Amniotic stem cell (primary cell): ENCODE results near the gene COL4A1.

ENCODE experiments used
- DNase-seq: peaks from one replicate; lab custom pipeline; 2025; lab: John Stamatoyannopoulos, UW

The COL4A1 gene

DNA sequence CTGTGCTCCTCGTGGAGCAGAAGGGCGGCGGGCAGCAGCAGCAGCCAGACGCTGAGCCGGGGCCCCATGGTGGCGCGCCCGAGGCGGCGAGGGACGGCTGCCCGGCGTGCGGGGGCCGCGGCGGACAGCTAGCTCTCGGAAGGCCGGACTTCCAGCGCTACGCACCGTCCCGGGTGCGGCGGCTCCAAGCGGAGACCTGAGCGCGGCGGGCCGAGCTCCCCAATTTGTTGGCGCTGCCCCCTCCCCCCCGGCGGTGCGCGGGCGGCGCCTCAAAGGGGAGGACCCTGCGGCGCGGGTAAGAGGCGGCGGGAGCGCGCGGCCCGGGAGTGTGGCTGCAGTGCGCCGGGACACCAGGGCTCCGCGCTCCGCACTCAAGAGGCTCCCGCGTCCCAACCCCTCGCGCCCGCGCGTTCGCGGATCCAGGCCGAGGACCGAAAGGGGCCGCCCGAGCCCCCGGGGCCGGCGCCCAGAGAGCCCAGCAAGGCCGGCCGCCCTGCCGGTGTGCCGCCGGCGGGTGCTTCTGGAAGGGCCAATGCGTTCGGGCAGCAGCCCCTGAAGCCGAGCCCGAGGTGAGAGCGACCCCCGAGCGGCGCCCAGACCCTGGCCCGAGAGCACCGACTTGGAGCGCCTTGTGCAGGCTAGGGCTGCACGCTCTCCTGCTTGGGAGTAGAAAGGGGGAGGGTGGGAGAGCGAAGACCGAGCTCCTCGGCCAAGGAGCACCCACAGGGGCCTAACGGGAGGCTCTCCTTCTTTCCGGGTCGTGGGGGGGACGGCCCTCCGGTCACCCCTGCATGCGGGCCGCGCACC, at the start of gene COL4A1, which contains the start of gene COL4A2:
COL4A1 (minus strand) TSS at position 198 of the 807 bp plus-strand sequence; CDS start at position 68, 130 bp downstream.
COL4A2 (plus strand) TSS at position 325 of the 807 bp plus-strand sequence. CDS start 620 bp downstream, outside the sequence.
- DNase-seq = peak; percentile 48

GRCh38 chr13:110356362-110356761, 49.4 kb upstream of the COL4A1 start:
- no peak for DNase-seq

GRCh38 chr13:110354715-110355473, 47.9 kb upstream of the COL4A1 start:
- no peak for DNase-seq

- no peak for DNase-seq
Observed at GRCh38 chr13:110354123-110354627, 47.2 kb upstream of the COL4A1 start.

- DNase-seq = no peak
Observed at GRCh38 chr13:110353339-110353977, 46.5 kb upstream of the COL4A1 start.

DNA sequence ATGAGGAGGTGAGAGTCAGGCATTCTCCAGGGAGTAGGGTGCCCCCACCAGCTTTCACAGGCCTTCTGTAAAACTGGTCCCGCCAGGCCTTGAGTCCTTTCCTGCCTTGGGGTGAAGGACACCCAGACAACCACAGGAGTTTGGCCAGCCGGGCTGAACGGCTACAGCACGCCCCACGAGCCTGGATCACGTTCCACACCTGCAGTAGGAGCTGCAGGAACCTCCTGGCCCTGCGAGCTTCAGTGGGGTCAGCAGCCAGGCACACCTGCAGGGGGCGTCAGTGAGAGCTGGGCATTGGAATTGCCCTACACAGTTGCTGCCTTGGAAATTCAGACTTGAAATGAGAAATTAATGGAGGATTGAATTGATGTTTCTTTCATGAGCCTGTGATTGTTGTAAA, 45.8 kb upstream of the COL4A1 start:
- DNase-seq = no peak

DNA sequence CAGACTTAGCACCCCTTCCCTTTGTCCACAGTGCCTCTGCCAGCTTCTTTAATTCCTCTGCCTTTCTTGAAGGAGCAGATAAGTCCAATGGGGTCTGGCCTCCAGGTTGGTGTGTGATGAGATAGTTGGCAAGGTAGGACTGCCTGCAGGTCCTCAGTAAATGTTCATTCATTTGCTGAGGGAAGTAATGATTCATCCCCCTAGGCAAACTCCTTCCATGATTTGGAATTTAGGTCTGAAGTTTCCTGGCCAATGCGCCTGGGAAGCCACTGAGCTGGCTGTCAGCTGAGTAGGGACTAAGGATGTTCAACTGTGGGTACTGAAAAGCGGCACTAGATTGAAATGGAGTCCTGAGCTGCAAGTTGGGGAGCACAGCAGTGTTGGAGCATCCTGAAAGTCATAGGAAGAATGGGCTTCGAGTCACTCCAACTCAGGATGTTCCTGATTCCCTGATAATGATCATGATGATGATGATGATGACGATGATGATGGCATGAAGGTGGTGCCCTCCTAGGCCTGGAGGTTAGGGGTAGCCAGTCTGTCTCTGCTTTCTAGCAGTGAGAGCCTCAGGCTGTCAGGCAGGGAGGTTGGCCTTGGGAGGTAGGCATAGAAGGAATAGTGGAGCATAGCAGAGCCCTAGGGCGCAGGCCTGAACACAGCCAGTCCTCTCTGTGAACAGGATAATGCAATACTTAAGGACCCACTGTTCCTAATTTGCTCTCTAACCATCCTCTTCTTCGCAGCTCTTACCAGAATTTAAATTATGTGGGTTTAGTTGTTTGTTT, 44.9 kb upstream of the COL4A1 start:
- no peak for DNase-seq

DNA sequence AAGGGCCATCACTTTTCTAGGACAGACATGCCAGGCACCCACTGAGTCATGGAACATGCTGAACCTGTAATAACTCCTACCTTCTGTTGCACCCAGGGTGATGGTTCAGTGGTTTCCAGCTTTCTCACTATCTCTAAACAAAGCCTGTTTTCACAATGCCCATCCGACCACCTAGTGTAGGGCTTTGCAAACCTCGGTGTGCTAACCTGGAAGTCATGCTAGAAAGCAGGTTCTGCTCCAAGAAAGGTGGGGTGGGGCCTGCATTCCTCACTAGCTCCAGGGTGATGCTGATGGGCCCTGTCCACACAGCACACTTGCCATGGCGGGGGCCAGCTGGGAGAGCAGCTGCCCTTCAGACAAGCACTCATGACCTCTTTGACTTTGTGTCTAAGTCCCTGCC, 43.6 kb upstream of the COL4A1 start:
- no peak for DNase-seq

- DNase-seq = no peak
Observed at GRCh38 chr13:110350049-110350448, 43.1 kb upstream of the COL4A1 start.

- DNase-seq = no peak
Observed at GRCh38 chr13:110349239-110349638, 42.3 kb upstream of the COL4A1 start.

DNA sequence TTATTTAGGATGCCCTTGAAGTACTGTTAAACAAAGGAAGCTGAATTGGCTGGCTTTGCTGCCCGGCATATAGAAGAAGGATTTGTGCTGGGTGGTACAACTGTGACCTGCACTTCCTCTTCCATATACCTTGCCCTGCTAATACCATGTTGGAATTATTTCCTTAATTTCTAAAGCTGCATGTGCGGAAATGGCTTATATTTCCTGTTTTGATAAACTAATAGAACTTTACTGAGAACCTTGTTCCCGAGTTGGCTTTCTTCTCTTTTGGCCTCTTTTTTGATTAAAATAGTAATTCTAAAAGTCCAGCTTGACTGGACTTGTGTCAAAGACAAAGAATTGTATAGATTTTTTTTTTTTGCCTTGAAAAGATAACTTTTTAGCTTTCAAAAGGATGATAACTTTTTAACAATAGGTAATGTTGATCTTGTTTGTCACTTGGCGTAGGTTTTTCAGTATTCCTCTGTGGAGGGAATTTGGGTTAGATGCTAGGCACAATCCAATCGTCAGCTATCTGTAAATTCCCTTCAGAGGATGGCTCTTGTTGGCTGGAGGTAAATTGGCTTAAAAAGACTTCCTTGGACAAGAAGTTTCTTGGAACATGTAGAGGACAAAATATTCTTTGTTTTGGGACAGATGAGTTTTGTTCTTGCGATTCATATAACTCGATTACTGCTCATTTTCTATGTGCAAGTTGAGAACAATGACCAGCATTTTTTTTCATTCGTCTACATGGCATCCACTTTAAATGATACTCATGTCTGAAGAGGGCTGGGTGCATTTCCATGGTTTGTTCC, 41.5 kb upstream of the COL4A1 start:
- DNase-seq = no peak

DNA sequence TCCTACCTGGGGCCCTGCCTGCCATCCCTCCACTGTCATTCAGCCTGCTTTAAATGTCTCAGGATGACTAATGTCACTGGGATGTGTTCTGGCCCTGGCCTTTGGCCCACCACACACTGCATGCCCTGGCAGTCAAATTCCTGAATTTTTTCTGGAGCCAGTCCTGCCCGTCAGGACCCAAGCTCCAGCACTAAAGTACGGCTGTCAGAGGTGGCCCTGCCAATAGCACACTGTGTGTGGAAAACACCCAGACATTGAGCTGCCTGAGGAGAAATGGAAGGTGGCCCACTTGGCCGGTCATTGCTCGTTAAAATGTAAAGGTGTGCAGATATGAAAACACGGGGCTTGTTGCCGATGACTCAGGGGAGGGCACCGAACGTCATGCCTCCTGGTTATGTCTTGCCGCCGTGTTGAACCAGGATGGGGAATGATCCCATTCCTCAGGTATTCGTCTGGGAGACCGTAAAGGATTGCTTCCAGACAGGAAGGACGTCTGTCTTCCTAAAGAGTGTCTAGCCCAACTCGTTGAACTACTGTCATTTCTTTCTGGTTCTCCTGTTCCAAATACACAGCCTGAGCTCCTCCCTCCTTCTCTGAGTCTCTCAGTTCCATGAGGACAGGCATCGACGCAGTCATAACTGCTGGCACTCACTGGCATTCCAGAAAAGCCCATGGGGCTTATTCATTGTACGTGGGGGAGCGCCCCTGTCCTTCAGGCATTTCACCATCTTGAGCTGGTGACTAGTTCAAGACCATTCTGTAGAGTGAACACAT, 40.8 kb upstream of the COL4A1 start:
- peak; percentile 67 for DNase-seq

- no peak for DNase-seq
Observed at GRCh38 chr13:110347088-110347487, 40.1 kb upstream of the COL4A1 start.

DNA sequence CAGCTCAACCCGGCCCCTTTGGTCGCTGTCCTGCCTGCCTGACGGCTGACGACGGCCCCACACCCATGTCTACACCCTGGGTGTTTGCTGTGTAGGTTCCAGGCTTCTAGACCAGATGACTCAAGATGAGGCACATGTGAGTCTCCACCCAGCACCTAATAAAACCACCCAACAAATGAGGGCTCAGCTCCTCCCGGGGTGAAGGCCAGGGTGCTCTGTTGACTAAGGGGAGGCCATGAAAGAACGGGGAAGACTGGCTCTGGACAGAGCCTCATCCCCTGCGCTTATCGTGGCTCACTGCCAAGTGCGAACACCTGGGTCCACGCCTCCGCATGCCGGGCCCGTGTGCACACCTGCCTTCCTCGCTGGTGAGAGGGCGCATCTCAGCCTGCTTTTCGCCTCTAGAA, 39.7 kb upstream of the COL4A1 start:
- no peak for DNase-seq

DNA sequence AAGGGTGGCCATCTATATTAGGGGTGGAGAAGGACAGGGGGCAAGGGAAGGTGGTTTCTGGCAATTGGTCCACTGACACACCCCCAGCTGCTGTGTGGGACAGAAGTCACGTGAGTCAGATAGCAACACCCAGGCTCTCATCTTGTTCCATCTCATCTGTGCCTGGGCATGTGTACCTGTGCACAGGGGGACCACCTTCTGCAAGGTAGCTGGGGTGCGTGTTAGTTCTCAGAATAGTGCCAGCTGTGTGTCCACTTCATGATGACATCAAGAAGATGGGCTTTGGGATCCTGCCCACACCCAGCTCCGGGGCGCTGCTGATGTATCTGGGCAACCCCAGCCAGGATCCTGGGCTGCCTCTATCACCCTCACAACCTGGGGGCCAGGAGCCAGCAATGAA, 38.7 kb upstream of the COL4A1 start:
- no peak for DNase-seq

- no peak for DNase-seq
Observed at GRCh38 chr13:110345266-110345665, 38.3 kb upstream of the COL4A1 start.

- no peak for DNase-seq
Observed at GRCh38 chr13:110344320-110344719, 37.4 kb upstream of the COL4A1 start.

- no peak for DNase-seq
Observed at GRCh38 chr13:110343241-110343865, 36.4 kb upstream of the COL4A1 start.

GRCh38 chr13:110342474-110342873, 35.5 kb upstream of the COL4A1 start:
- no peak for DNase-seq
